Stimulated activated CD8-positive, alpha-beta memory T cell treated with anti-CD3 and anti-CD28 coated beads, Interleukin-15, amount 100 ng/mL, for 24 hours (primary cell): ENCODE results near the gene HELZ.
A peak's percentile ranks its signal among the peaks of the same experiment; 100 is the strongest.
"Not testable (repeated sequence)": the region's sequence is repeated elsewhere in the genome, so short reads cannot be mapped to it uniquely, and the experiment has no call there.

Experiments
- DNase-seq: peaks from one replicate; pipeline ENCODE4 v3.0.0-alpha.2; 2020; ENCODE audit warnings: low read depth

The HELZ gene

GRCh38 chr17:67265436-67266019 is 20.5 kb upstream of the HELZ start:
- no peak for DNase-seq

GRCh38 chr17:67262435-67263117 is 17.6 kb upstream of the HELZ start:
- DNase-seq = no peak

GRCh38 chr17:67260170-67260987 is 15.4 kb upstream of the HELZ start:
- DNase-seq = no peak

GRCh38 chr17:67258821-67259468 is 13.9 kb upstream of the HELZ start:
- DNase-seq = no peak

GRCh38 chr17:67256075-67256732 is 11.2 kb upstream of the HELZ start:
- DNase-seq = no peak

- DNase-seq = no peak
These were observed 8.4 kb upstream of the HELZ start for GRCh38 chr17:67253384-67253783.

GRCh38 chr17:67251586-67251985 is 6.6 kb upstream of the HELZ start:
- not testable (repeated sequence) for DNase-seq

GRCh38 chr17:67248291-67248690 is 3.3 kb upstream of the HELZ start:
- no peak for DNase-seq

- no peak for DNase-seq
These were observed 2.5 kb upstream of the HELZ start for GRCh38 chr17:67247416-67247900.

- DNase-seq = no peak
These were observed 1.8 kb upstream of the HELZ start for GRCh38 chr17:67246653-67247415.

- DNase-seq = no peak
These were observed 1.3 kb upstream of the HELZ start for GRCh38 chr17:67246403-67246652.

- DNase-seq = peak; percentile 14
These were observed 852 bp upstream of the HELZ start for GRCh38 chr17:67245694-67246402.

GRCh38 chr17:67244431-67245072 is 444 bp downstream of the HELZ start:
- DNase-seq = no peak

GRCh38 chr17:67243284-67243683 is 1.7 kb downstream of the HELZ start:
- DNase-seq = no peak

GRCh38 chr17:67241719-67242341 is 3.2 kb downstream of the HELZ start:
- no peak for DNase-seq

GRCh38 chr17:67239597-67239996 is 5.4 kb downstream of the HELZ start:
- DNase-seq = no peak

- no peak for DNase-seq
These were observed 6.0 kb downstream of the HELZ start for GRCh38 chr17:67238991-67239390.

- no peak for DNase-seq
These were observed 12.6 kb downstream of the HELZ start for GRCh38 chr17:67232441-67232840.

GRCh38 chr17:67229109-67229955 is 15.7 kb downstream of the HELZ start:
- no peak for DNase-seq
